Measurements from ENCODE around the gene UBE2S.
"Not testable (repeated sequence)": the region's sequence is repeated elsewhere in the genome, so short reads cannot be mapped to it uniquely, and the experiment has no call there.

UBE2S gene

GRCh38 chr19:55418185-55418584 is 10.6 kb upstream of the UBE2S start:
- H3K4me3 ChIP-seq (ENCODE audit: severe bottlenecking) = no peak overlapping the region
- H3K9me3 ChIP-seq (ENCODE audit: severe bottlenecking) = no peaks in the 10 kb centered on the region
- DNase-seq (ENCODE audit: low spot score) (no peak), ATAC-seq (ENCODE audit: low read depth) (peak; percentile 89)
- no peaks in the 10 kb centered on the region for H3K4me1 ChIP-seq (ENCODE audit: insufficient read depth, poor library complexity, severe bottlenecking)
- H3K27me3 ChIP-seq (ENCODE audit: insufficient read depth, poor library complexity, severe bottlenecking) = no peaks in the 10 kb centered on the region
- peak; percentile 80 for TF ChIP-seq CTCF (IDR thresholded peaks at IDR 0.05; ENCODE audit: poor library complexity, severe bottlenecking)
- no peak overlapping the region for H3K27ac ChIP-seq (ENCODE audit: poor library complexity, severe bottlenecking)
- no peaks in the 10 kb centered on the region for H3K36me3 ChIP-seq (ENCODE audit: low read depth)

GRCh38 chr19:55410168-55410567 is 2.6 kb upstream of the UBE2S start:
- ATAC-seq (ENCODE audit: low read depth) (no peak), DNase-seq (ENCODE audit: low spot score) (no peak)
- Histone ChIP-seq H3K4me3 (ENCODE audit: severe bottlenecking) (no peak overlapping the region), H3K4me1 (ENCODE audit: insufficient read depth, poor library complexity, severe bottlenecking) (peaks cover 12% of the 10 kb centered on the region), H3K36me3 (ENCODE audit: low read depth) (peaks cover 17% of the 10 kb centered on the region), H3K27me3 (ENCODE audit: insufficient read depth, poor library complexity, severe bottlenecking) (no peaks in the 10 kb centered on the region), H3K27ac (ENCODE audit: poor library complexity, severe bottlenecking) (no peak overlapping the region), H3K9me3 (ENCODE audit: severe bottlenecking) (no peaks in the 10 kb centered on the region)
- no peak for TF ChIP-seq CTCF (IDR thresholded peaks at IDR 0.05; ENCODE audit: poor library complexity, severe bottlenecking)

- not testable (repeated sequence) for DNase-seq (ENCODE audit: low spot score); H3K9me3 ChIP-seq (ENCODE audit: severe bottlenecking); H3K27ac ChIP-seq (ENCODE audit: poor library complexity, severe bottlenecking); ATAC-seq (ENCODE audit: low read depth); H3K4me3 ChIP-seq (ENCODE audit: severe bottlenecking); H3K27me3 ChIP-seq (ENCODE audit: insufficient read depth, poor library complexity, severe bottlenecking)
- peaks cover 12% of the 10 kb centered on the region for H3K4me1 ChIP-seq (ENCODE audit: insufficient read depth, poor library complexity, severe bottlenecking)
- H3K36me3 ChIP-seq (ENCODE audit: low read depth) = peaks cover 27% of the 10 kb centered on the region
These were observed 1.6 kb upstream of the UBE2S start for GRCh38 chr19:55409179-55409578.

GRCh38 chr19:55408533-55408872 is 915 bp upstream of the UBE2S start:
- Histone ChIP-seq H3K36me3 (ENCODE audit: low read depth) (peaks cover 34% of the 10 kb centered on the region), H3K4me3 (ENCODE audit: severe bottlenecking) (peak overlapping the region; percentile 87), H3K4me1 (ENCODE audit: insufficient read depth, poor library complexity, severe bottlenecking) (peaks cover 12% of the 10 kb centered on the region), H3K27ac (ENCODE audit: poor library complexity, severe bottlenecking) (peak overlapping the region; percentile 80), H3K9me3 (ENCODE audit: severe bottlenecking) (no peaks in the 10 kb centered on the region), H3K27me3 (ENCODE audit: insufficient read depth, poor library complexity, severe bottlenecking) (no peaks in the 10 kb centered on the region)
- DNase-seq (ENCODE audit: low spot score) = no peak
- no peak for TF ChIP-seq CTCF (IDR thresholded peaks at IDR 0.05; ENCODE audit: poor library complexity, severe bottlenecking)
- ATAC-seq (ENCODE audit: low read depth) = no peak

GRCh38 chr19:55407800-55408532 is 378 bp upstream of the UBE2S start:
- peaks cover 12% of the 10 kb centered on the region for H3K4me1 ChIP-seq (ENCODE audit: insufficient read depth, poor library complexity, severe bottlenecking)
- ATAC-seq (ENCODE audit: low read depth) (peak; percentile 94), DNase-seq (ENCODE audit: low spot score) (peak; percentile 96)
- no peak for TF ChIP-seq CTCF (IDR thresholded peaks at IDR 0.05; ENCODE audit: poor library complexity, severe bottlenecking)
- peak overlapping the region; percentile 80 for H3K27ac ChIP-seq (ENCODE audit: poor library complexity, severe bottlenecking)
- no peaks in the 10 kb centered on the region for H3K9me3 ChIP-seq (ENCODE audit: severe bottlenecking)
- H3K36me3 ChIP-seq (ENCODE audit: low read depth) = peaks cover 39% of the 10 kb centered on the region
- H3K4me3 ChIP-seq (ENCODE audit: severe bottlenecking) = peak overlapping the region; percentile 87
- H3K27me3 ChIP-seq (ENCODE audit: insufficient read depth, poor library complexity, severe bottlenecking) = no peaks in the 10 kb centered on the region

Data from RWPE2 (cell line).